Measurements from ENCODE around the gene TMEM269.

The TMEM269 gene

DNA sequence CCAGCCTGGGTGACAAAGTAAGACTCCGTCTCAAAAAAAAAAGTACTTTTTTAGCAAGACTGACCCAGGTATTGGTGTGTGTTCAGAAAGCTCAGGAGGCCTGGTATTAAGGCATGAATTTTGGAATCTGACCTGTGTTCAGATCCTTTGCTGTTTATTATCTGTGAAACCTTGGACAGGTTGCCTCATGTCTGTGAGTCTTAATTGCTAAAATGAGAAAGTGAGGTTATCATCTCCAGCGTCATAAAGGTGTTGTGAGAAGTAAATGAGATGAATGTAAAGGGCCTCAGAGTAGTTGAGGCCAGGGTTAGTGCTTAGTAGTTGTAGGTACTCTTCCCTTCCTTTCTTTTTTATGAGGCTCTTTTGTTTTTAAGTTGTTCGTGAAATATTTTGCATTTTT is 15.0 kb upstream of the TMEM269 start:
- TF ChIP-seq POLR2AphosphoS5 (IDR thresholded peaks at IDR 0.05; ENCODE audit: low read depth, low read length) (no peak), TAF1 (IDR thresholded peaks at IDR 0.05; ENCODE audit: borderline replicate concordance, insufficient read depth, low read length) (no peak), SIN3A (IDR thresholded peaks at IDR 0.05; ENCODE audit: borderline replicate concordance, insufficient read depth, low read length) (no peak)
- TF ChIP-seq, protein P1, sequence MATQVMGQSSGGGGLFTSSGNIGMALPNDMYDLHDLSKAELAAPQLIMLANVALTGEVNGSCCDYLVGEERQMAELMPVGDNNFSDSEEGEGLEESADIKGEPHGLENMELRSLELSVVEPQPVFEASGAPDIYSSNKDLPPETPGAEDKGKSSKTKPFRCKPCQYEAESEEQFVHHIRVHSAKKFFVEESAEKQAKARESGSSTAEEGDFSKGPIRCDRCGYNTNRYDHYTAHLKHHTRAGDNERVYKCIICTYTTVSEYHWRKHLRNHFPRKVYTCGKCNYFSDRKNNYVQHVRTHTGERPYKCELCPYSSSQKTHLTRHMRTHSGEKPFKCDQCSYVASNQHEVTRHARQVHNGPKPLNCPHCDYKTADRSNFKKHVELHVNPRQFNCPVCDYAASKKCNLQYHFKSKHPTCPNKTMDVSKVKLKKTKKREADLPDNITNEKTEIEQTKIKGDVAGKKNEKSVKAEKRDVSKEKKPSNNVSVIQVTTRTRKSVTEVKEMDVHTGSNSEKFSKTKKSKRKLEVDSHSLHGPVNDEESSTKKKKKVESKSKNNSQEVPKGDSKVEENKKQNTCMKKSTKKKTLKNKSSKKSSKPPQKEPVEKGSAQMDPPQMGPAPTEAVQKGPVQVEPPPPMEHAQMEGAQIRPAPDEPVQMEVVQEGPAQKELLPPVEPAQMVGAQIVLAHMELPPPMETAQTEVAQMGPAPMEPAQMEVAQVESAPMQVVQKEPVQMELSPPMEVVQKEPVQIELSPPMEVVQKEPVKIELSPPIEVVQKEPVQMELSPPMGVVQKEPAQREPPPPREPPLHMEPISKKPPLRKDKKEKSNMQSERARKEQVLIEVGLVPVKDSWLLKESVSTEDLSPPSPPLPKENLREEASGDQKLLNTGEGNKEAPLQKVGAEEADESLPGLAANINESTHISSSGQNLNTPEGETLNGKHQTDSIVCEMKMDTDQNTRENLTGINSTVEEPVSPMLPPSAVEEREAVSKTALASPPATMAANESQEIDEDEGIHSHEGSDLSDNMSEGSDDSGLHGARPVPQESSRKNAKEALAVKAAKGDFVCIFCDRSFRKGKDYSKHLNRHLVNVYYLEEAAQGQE (IDR thresholded peaks at IDR 0.05; ENCODE audit: insufficient read depth in 1 of 2, low read depth in 2 of 2, low read length in 2 of 2) = no peak

DNA sequence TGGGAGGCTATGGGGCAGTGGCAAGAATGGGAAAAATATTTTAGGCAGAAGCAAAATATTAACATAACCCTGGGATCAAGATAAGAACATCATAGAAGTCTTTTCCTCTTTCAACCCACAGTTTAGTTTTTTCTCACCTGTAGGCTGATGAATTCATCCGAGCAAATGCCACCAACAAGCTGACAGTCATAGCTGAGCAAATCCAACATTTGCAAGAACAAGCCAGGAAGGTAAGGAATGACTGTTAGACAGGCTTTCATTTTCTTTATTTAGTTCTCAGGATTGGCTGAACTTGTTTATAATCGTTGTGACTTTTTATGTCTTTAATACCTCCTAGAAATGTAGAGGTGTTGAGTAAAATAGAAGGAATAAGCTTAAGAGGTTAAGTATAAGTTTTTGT is 11.4 kb upstream of the TMEM269 start:
- TF ChIP-seq TAF1 (IDR thresholded peaks at IDR 0.05; ENCODE audit: borderline replicate concordance, insufficient read depth, low read length) = no peak
- TF ChIP-seq, protein P1 (IDR thresholded peaks at IDR 0.05; ENCODE audit: insufficient read depth in 1 of 2, low read depth in 2 of 2, low read length in 2 of 2) = no peak
- no peak for TF ChIP-seq POLR2AphosphoS5 (IDR thresholded peaks at IDR 0.05; ENCODE audit: low read depth, low read length)
- TF ChIP-seq FOXP2 (optimal IDR thresholded peaks at IDR 0.05; ENCODE audit: borderline replicate concordance, extremely low read depth, extremely low read length, insufficient read depth) = no peak
- TF ChIP-seq SIN3A (IDR thresholded peaks at IDR 0.05; ENCODE audit: borderline replicate concordance, insufficient read depth, low read length) = no peak

DNA sequence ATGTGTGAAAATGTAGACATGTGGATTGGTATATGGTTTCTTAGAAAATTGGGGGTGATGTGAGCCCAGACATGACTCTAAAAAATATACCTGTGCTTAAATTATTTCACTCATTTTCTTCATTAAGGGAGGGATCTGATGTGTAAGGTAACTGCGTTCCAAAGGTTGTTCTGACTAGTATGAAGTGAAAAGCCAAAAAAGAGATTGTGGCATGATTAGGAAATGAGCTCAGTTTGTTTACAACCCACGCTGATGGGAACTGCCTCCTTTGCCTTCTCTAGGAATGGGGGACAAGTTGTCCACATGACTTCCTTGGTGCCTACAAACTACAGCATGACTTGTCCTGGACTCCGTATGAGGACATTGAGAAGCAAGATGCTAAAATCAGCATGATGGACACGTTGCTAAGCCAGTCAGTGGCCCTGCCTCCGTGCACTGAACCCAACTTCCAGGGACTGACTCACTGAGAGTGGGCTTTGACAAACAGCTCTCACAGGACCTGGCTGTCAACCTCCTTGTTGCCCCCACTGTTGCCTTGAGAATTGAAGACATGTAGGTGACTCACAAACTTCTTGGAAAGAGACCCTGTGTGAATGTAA is 9.8 kb upstream of the TMEM269 start:
- TF ChIP-seq TAF1 (IDR thresholded peaks at IDR 0.05; ENCODE audit: borderline replicate concordance, insufficient read depth, low read length) = no peak
- no peak for TF ChIP-seq POLR2AphosphoS5 (IDR thresholded peaks at IDR 0.05; ENCODE audit: low read depth, low read length)
- TF ChIP-seq SIN3A (IDR thresholded peaks at IDR 0.05; ENCODE audit: borderline replicate concordance, insufficient read depth, low read length) = no peak
- TF ChIP-seq, protein P1 (IDR thresholded peaks at IDR 0.05; ENCODE audit: insufficient read depth in 1 of 2, low read depth in 2 of 2, low read length in 2 of 2) = no peak
- no peak for TF ChIP-seq FOXP2 (optimal IDR thresholded peaks at IDR 0.05; ENCODE audit: borderline replicate concordance, extremely low read depth, extremely low read length, insufficient read depth)

DNA sequence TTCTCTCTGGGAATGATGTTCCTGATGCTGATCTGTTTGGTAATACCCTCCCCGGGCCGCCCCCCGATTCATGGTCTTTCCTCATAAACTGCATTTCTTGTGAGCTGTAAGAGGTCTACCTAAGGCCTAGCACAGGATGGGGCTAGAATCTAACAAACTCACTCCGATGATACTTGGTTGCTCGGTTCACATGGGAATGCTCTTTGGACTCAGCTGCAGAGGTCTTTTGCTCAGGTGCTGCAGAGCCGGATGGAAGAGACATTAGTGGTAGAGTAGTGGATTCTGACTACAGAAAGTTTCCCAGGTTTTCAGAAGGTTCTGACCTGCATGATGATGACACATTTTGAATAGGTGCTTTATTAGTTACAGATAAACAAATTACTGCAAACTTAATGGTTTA is 8.3 kb upstream of the TMEM269 start:
- no peak for TF ChIP-seq POLR2AphosphoS5 (IDR thresholded peaks at IDR 0.05; ENCODE audit: low read depth, low read length)

DNA sequence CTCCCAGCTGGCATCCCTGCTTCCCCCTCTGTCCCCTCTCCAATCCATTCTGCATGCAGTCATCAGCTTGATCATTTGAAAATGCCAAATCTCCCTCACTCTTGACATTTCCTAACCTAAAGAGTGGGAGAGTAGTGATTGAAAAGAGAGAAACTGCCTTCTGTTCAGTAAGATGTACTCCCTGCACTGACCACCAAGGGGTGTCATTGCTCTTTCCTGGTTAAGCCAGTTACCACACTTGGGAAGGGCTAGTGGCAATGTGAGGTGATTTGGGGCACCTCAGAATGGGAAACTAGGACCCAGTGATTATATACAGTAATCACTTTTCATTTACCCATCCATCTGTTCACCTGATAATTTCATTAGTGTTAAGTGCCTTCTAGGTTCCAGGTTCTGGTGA is 6.9 kb upstream of the TMEM269 start:
- TF ChIP-seq TAF1 (IDR thresholded peaks at IDR 0.05; ENCODE audit: borderline replicate concordance, insufficient read depth, low read length) (no peak), POLR2AphosphoS5 (IDR thresholded peaks at IDR 0.05; ENCODE audit: low read depth, low read length) (no peak), SIN3A (IDR thresholded peaks at IDR 0.05; ENCODE audit: borderline replicate concordance, insufficient read depth, low read length) (no peak), FOXP2 (optimal IDR thresholded peaks at IDR 0.05; ENCODE audit: borderline replicate concordance, extremely low read depth, extremely low read length, insufficient read depth) (no peak)
- TF ChIP-seq, protein P1 (IDR thresholded peaks at IDR 0.05; ENCODE audit: insufficient read depth in 1 of 2, low read depth in 2 of 2, low read length in 2 of 2) = no peak
